ENCODE measurements around the gene TRIP6.

The TRIP6 gene

DNA sequence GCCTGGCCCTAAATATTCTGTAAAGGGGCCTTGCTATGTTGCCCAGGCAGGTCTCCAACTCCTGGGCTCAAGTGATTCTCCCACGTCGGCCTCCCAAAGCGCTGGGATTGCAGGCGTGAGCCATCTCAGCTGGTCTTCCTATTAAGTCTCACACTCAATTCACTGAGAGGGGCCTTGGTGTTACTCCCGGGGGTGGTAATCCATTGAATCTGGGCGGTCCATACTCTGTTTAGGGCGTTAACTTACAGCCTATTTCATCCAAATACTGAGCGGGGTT lies 7.1 kb downstream of the TRIP6 start:
- no peak for FAIRE-seq

GRCh38 chr7:100874577-100875355 lies 7.6 kb downstream of the TRIP6 start, which contains the start of gene SRRT:
SRRT (plus strand) TSS chr7:100875103; CDS start chr7:100875591, 488 bp downstream.
- FAIRE-seq: no peak

GRCh38 chr7:100875356-100875751 lies 8.2 kb downstream of the TRIP6 start:
- no peak for FAIRE-seq

GRCh38 chr7:100878013-100878412 lies 10.8 kb downstream of the TRIP6 start:
- FAIRE-seq: no peak

GRCh38 chr7:100878685-100879084 lies 11.5 kb downstream of the TRIP6 start:
- FAIRE-seq: no peak

- FAIRE-seq: no peak
These were observed 12.6 kb downstream of the TRIP6 start for GRCh38 chr7:100879685-100880261.

DNA sequence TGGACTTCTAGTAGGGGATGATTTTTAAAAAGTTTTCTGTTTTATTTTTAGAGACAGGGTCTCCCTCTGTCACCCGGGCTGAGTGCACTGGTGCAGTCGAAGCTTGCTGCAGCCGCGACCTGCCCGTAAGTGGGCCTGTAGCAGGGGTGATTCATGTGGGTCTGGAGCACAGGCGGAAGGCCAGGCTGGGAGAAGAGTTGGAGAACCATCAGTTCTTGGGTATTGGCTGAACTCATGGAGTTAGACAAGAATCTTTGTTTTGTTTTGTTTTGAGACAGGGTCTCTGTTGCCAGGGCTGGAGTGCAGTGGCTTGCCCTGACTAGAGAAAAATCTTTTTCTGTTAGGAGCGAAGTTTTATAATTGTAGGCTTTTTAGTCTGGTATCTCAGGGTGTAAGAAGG lies 13.5 kb downstream of the TRIP6 start:
- no peak for FAIRE-seq

- FAIRE-seq: no peak
These were observed 13.9 kb downstream of the TRIP6 start for GRCh38 chr7:100881136-100881535.

DNA sequence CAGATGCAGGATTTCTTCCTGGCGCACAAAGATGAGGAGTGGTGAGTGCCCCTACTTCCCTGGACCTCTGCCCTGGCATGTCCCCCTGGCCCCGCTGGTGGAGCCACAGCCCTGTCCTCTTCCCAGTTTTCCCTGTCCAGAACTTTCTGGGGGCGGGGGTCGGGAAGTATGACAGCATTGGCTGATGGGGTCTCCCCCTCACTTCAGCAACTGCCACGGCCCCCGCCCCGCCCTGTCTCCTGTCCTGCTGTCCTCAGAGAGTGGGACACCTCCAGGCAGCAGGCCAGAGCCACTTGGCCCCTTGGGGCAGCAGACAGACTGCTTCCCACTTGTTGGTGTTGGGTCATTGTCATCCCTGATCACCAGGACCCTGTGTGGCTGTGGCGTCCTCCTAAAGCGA lies 15.0 kb downstream of the TRIP6 start:
- no peak for FAIRE-seq

- FAIRE-seq: no peak
These were observed 15.8 kb downstream of the TRIP6 start for GRCh38 chr7:100882785-100883526.

DNA sequence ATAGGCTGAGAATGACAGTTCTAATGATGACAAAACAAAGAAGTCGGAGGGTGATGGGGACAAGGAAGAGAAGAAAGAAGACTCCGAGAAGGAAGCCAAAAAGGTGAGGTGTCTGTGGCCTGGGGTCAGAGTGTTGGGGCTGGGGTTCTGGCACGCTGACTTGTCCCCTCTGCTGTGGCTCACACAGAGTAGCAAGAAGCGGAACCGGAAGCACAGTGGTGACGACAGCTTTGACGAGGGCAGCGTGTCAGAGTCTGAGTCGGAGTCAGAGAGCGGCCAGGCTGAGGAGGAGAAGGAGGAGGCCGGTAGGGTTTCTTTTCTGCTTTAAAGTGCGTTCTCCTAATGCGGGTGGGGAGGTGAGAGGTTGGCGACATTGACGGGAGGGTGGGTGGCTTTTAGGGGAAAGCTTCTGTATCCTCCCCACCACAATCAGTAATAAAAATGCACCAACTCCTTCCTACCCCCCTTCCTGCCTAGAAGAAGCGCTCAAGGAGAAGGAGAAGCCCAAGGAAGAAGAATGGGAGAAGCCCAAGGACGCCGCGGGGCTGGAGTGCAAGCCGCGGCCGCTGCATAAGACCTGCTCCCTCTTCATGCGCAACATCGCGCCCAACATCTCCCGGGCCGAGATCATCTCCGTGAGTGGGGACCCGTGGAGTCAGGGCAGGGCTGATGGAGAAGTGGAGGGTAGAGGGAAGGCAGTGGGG lies 17.7 kb downstream of the TRIP6 start:
- FAIRE-seq: no peak

GRCh38 chr7:100885440-100886141 lies 18.4 kb downstream of the TRIP6 start:
- no peak for FAIRE-seq

- no peak for FAIRE-seq
These were observed 19.2 kb downstream of the TRIP6 start for GRCh38 chr7:100886142-100886935.

DNA sequence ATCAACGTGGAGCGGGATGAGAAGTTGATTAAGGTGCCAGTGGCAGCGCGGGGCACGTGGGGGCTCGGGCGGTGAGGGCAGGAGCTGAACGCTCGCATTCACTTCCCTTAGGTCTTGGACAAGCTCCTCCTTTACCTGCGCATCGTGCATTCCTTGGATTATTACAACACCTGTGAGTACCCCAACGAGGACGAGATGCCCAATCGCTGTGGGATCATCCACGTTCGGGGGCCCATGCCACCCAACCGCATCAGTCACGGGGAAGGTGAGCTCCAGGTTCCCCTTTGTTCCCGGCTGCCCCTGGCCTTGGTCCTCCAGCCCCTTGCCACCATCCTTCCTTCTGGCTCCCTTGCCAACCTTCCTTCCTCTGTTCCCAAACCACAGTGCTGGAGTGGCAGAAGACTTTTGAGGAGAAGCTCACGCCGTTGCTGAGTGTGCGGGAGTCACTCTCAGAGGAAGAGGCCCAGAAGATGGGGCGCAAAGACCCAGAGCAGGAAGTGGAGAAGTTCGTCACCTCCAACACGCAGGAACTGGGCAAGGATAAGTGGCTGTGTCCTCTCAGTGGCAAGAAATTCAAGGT lies 19.8 kb downstream of the TRIP6 start:
- FAIRE-seq: no peak

DNA sequence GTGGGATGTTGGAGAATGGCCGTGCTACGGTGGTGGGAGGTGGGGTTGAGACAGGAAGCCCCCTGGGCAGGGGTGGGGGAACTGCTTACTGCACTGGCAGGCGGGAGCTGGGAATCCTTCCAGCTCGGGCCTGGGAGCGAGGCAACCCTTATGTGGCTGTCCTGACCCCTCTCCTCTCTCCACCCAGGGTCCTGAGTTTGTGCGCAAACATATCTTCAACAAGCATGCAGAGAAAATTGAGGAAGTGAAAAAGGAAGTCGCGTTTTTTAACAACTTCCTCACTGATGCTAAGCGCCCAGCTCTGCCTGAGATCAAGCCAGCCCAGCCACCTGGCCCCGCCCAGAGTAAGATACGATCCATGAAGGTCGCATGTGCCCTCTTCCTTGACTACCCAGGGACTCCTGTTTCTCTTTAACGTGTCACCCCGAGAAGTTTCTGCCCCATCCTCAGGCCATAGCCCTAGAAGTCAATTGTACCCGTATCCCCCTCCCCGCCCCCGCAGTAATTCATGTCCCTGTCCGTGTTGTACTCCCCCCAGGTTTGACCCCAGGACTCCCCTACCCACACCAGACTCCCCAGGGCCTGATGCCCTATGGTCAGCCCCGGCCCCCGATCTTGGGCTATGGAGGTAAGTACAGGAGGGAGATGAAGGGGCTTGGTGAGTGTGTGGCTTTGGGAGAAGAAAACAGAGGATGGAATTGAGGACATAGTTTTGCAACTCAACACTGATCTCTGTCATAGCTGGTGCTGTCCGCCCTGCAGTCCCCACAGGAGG lies 20.5 kb downstream of the TRIP6 start:
- FAIRE-seq: no peak

GRCh38 chr7:100888291-100888987 lies 21.3 kb downstream of the TRIP6 start:
- no peak for FAIRE-seq

- no peak for FAIRE-seq
These were observed 22.0 kb downstream of the TRIP6 start, which contains the start of gene UFSP1 for GRCh38 chr7:100888988-100889750. UFSP1 (minus strand) TSS chr7:100889715; CDS start chr7:100889271, 444 bp downstream.

GRCh38 chr7:100890653-100891567 lies 23.7 kb downstream of the TRIP6 start:
- no peak for FAIRE-seq

Measured in colon (tissue), 2 donors.